ENCODE results near the gene ARHGAP44.

The ARHGAP44 gene

DNA sequence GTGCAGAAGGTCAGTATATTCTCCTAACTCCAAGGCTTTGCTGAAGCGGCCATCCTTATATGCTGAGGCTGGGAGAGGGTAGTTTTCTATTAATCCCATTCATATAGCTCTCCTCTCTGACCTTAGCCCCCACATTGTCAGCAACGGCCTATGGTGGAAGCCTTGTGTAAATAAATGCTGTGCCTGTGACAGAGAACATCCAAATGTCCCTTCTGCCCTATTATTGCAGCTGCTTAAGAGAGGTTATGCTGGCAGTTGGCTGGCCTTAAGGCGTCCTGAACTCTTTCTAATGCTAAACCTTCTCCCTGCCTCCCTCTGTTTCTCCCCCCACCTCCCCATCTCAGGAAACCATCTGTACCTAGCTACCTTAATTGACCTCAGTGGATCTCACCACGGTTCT lies 53.6 kb downstream of the ARHGAP44 start:
- DNase-seq (ENCODE audit: low read depth) = no peak
- TF ChIP-seq, protein P1, sequence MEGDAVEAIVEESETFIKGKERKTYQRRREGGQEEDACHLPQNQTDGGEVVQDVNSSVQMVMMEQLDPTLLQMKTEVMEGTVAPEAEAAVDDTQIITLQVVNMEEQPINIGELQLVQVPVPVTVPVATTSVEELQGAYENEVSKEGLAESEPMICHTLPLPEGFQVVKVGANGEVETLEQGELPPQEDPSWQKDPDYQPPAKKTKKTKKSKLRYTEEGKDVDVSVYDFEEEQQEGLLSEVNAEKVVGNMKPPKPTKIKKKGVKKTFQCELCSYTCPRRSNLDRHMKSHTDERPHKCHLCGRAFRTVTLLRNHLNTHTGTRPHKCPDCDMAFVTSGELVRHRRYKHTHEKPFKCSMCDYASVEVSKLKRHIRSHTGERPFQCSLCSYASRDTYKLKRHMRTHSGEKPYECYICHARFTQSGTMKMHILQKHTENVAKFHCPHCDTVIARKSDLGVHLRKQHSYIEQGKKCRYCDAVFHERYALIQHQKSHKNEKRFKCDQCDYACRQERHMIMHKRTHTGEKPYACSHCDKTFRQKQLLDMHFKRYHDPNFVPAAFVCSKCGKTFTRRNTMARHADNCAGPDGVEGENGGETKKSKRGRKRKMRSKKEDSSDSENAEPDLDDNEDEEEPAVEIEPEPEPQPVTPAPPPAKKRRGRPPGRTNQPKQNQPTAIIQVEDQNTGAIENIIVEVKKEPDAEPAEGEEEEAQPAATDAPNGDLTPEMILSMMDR (IDR thresholded peaks at IDR 0.05; ENCODE audit: low read depth, low read length) = no peak
- no peak for TF ChIP-seq POLR2A (IDR thresholded peaks at IDR 0.05; ENCODE audit: extremely low read depth, insufficient read length)
- no peak for TF ChIP-seq MYC (IDR thresholded peaks at IDR 0.05; ENCODE audit: low read depth, low read length)
- TF ChIP-seq, protein P2, sequence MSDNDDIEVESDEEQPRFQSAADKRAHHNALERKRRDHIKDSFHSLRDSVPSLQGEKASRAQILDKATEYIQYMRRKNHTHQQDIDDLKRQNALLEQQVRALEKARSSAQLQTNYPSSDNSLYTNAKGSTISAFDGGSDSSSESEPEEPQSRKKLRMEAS (IDR thresholded peaks at IDR 0.05; ENCODE audit: low read depth, low read length) = no peak

GRCh38 chr17:12850996-12851395 lies 61.7 kb downstream of the ARHGAP44 start:
- no peak overlapping the region for H3K4me3 ChIP-seq (ENCODE audit: low read depth, low read length)
- TF ChIP-seq, protein P2 (IDR thresholded peaks at IDR 0.05; ENCODE audit: low read depth, low read length) = no peak
- TF ChIP-seq, protein P1 (IDR thresholded peaks at IDR 0.05; ENCODE audit: low read depth, low read length) = no peak
- TF ChIP-seq MYC (IDR thresholded peaks at IDR 0.05; ENCODE audit: low read depth, low read length) = no peak
- TF ChIP-seq POLR2A (IDR thresholded peaks at IDR 0.05; ENCODE audit: extremely low read depth, insufficient read length) = no peak
- DNase-seq (ENCODE audit: low read depth) = no peak

More for the DNA sequence above, 53.6 kb downstream of the ARHGAP44 start:
- H3K4me3 ChIP-seq (ENCODE audit: low read depth, low read length) = no peak overlapping the region

- peak; percentile 28 for DNase-seq (ENCODE audit: low read depth)
- TF ChIP-seq POLR2A (IDR thresholded peaks at IDR 0.05; ENCODE audit: extremely low read depth, insufficient read length) (no peak), MYC (IDR thresholded peaks at IDR 0.05; ENCODE audit: low read depth, low read length) (no peak)
- TF ChIP-seq, protein P1 (IDR thresholded peaks at IDR 0.05; ENCODE audit: low read depth, low read length) = no peak
- TF ChIP-seq, protein P2 (IDR thresholded peaks at IDR 0.05; ENCODE audit: low read depth, low read length) = no peak
- H3K4me3 ChIP-seq (ENCODE audit: low read depth, low read length) = no peak overlapping the region
Observed at GRCh38 chr17:12851901-12852435, 62.7 kb downstream of the ARHGAP44 start.

DNA sequence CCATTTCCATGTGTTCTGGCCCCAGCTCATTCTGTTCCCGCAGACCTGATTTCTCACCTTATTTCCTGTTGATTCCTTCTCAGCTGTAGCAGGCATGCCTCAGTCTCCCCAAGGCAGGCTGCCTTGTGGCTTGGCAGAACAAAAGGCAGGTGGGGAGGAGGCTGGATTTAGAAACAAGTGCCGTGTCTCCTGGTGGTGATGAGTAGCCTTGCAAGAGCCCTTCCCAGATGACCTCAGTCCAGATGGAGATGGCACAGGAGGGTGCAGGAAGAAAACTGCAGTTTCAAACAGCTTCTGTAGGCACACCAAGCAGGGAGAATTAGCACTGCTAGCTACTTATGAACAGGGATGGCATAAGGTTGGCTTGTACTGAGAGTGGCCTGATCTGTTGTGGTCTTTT lies 64.6 kb downstream of the ARHGAP44 start:
- no peak for DNase-seq (ENCODE audit: low read depth)
- TF ChIP-seq POLR2A (IDR thresholded peaks at IDR 0.05; ENCODE audit: extremely low read depth, insufficient read length) (no peak), MYC (IDR thresholded peaks at IDR 0.05; ENCODE audit: low read depth, low read length) (no peak)
- TF ChIP-seq, protein P2 (IDR thresholded peaks at IDR 0.05; ENCODE audit: low read depth, low read length) = no peak
- no peak overlapping the region for H3K4me3 ChIP-seq (ENCODE audit: low read depth, low read length)

GRCh38 chr17:12856416-12856815 lies 67.1 kb downstream of the ARHGAP44 start:
- no peak overlapping the region for H3K4me3 ChIP-seq (ENCODE audit: low read depth, low read length)
- TF ChIP-seq POLR2A (IDR thresholded peaks at IDR 0.05; ENCODE audit: extremely low read depth, insufficient read length) (no peak), MYC (IDR thresholded peaks at IDR 0.05; ENCODE audit: low read depth, low read length) (no peak)
- TF ChIP-seq, protein P1 (IDR thresholded peaks at IDR 0.05; ENCODE audit: low read depth, low read length) = no peak
- TF ChIP-seq, protein P2 (IDR thresholded peaks at IDR 0.05; ENCODE audit: low read depth, low read length) = no peak
- DNase-seq (ENCODE audit: low read depth) = peak; percentile 84

DNA sequence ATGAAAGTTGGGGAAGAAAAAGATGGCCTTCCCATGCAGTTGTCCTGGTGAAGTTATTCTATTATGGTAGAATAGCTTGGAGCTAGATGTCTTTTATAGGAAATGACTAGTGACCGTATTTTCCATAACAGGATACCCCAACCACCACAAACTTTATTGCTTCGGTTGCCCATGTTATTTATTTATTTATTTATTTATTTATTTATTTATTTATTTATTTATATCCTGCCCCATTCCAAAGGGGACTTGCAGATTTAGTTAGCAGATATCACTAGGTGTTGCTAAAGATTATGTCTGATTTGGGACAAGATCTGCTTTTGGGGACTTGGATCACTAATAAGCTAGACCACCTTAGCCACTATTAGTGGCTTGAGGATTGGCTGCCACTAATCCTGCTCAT lies 68.3 kb downstream of the ARHGAP44 start:
- TF ChIP-seq MYC (IDR thresholded peaks at IDR 0.05; ENCODE audit: low read depth, low read length) = no peak
- no peak overlapping the region for H3K4me3 ChIP-seq (ENCODE audit: low read depth, low read length)
- DNase-seq (ENCODE audit: low read depth) = no peak

GRCh38 chr17:12859520-12859919 lies 70.2 kb downstream of the ARHGAP44 start:
- TF ChIP-seq, protein P1 (IDR thresholded peaks at IDR 0.05; ENCODE audit: low read depth, low read length) = no peak
- TF ChIP-seq POLR2A (IDR thresholded peaks at IDR 0.05; ENCODE audit: extremely low read depth, insufficient read length) = no peak
- TF ChIP-seq, protein P2 (IDR thresholded peaks at IDR 0.05; ENCODE audit: low read depth, low read length) = no peak
- no peak for TF ChIP-seq MYC (IDR thresholded peaks at IDR 0.05; ENCODE audit: low read depth, low read length)
- H3K4me3 ChIP-seq (ENCODE audit: low read depth, low read length) = no peak overlapping the region
- DNase-seq (ENCODE audit: low read depth) = no peak

All from NB4 (cell line).